OCI-M2 (cell line): ENCODE measurements around the gene MMP17.
"Not testable (repeated sequence)": the region's sequence is repeated elsewhere in the genome, so short reads cannot be mapped to it uniquely, and the experiment has no call there.

Source experiments
- DNase-seq: peaks from one replicate; lab custom pipeline; 2025; ENCODE audit not compliant: unreplicated experiment; lab: John Stamatoyannopoulos, UW

MMP17 gene

DNA sequence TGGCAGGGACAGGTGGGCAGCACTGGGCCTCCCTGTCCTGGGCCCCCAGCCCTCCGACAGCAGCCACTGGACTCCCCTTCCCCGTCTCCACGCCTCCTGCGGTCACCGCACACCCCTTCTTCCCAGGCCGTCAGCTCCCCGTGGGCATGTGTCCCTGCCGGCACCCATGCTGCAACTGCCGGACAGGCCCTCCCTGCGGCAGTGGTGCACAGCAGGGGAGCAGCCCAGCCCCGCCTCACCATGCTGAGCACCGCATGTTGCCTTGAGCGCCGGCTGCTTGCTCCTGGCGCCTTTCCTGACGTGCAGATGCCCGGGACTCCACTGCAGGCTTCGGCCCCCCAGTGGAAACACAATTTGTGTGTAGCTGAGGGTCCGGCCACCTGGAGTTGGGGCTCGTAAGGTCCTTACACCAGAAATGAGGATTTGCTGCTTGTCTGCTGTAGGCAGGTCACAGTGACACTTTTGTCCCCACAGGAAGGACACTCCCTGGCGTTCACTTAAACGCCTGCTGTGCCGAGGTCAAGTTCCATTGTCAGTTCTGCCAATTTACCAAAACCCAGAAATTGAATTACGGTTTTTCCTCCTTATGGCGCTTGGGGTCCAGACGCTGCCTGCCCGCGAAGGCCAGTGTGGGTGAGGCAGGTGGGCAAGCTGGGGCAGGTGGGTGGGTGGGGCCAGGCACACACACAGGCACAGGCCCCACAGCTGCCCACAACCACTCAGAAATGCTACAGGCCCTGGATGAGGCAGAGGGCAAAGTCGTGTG lies 28.2 kb upstream of the MMP17 start:
- no peak for DNase-seq

GRCh38 chr12:131800594-131801135 lies 27.5 kb upstream of the MMP17 start:
- no peak for DNase-seq

DNA sequence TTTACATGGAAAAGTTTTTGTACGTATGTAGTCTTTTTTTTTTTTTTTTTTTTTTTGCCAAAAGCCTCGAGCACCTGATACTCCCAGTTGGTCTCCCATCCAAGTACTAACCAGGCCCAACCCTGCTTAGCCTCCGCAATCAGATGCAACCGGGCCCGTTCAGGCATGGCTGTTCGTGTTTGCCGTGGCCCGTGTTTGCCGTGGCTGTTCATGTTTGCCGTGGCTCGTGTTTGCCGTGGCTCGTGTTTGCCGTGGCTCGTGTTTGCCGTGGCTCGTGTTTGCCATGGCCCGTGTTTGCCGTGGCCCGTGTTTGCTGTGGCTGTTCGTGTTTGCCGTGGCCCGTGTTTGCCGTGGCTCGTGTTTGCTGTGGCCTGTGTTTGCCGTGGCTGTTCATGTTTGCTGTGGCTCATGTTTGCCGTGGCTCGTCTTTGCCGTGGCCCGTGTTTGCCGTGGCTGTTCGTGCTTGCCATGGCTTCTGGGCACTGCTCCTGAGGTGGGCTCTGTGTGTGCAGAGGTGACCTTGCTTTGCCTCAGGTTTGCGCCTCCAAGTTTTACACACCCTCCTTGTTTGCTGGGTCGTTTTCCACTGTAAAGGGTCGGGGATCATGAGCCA lies 26.8 kb upstream of the MMP17 start:
- DNase-seq: no peak

GRCh38 chr12:131803961-131804521 lies 24.2 kb upstream of the MMP17 start:
- no peak for DNase-seq

DNA sequence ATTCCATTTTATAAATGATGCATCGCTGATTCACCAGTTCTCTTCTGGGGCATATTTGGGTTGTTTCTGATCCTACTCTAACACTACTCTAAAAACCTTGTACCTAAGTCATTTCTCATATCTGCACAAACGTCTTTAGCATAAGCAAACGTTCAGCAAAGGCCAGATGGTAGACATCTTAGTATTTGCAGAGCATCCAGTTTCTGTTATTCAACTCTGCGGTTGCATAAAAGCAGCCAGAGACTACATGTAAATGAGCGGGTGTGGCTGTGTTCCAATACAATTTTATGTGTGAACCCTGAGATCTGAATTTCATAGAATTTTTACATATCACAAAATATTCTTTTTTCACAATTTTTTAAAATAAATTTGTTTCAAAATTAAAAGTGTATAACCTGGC lies 22.8 kb upstream of the MMP17 start:
- DNase-seq: no peak

- DNase-seq: no peak
Measured at GRCh38 chr12:131806674-131807073, 21.5 kb upstream of the MMP17 start.

DNA sequence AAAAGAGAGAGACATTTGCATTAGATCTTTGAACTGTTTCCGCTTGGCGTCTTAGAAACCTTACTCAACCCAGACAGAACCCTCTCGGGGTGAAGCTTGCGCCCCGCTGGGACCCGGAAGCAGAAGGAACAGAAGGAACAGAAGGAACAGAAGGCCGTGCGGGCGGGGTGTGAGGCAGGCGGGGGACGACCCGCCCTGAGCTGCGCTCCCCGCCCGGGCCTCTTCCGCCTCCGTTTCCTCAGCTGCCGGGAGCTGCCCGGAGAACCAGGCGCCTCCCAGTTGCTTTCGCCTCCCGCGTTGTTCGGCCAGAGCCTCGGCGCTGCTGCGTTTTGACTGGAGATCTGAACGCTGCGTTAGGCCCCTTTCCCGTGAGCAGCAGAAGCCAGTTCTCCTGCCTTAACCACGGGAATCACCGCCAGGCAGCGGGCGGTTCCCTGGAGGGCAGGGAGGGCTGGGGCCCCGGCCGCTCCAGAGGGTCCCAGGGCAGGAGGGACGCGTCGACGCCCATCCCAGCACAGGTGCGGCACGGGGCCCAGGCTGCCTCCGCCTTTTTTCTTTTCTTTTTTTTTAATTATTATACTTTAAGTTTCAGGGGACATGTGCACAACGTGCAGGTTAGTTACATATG lies 19.3 kb upstream of the MMP17 start:
- no peak for DNase-seq

GRCh38 chr12:131809476-131810254 lies 18.5 kb upstream of the MMP17 start:
- not testable (repeated sequence) for DNase-seq

DNA sequence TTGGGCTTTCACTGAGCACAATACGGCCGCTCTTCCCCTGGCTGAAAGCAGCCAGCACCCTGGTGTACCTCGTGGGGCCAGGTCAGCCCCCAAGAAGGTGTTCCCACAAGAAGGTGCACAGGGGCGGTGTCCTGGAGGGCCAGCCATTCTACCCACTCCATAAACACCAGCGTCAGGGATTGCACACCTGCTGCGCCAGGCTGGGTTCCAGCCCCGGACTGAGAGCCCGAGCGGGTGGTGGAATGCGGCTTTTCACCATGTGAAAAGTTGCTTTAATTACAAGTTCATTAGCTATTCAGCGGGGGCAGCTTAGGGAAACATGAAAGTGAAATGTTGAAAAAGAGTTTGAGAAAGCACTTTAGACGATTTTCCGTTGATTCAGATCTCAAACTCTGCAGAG lies 17.5 kb upstream of the MMP17 start:
- no peak for DNase-seq

DNA sequence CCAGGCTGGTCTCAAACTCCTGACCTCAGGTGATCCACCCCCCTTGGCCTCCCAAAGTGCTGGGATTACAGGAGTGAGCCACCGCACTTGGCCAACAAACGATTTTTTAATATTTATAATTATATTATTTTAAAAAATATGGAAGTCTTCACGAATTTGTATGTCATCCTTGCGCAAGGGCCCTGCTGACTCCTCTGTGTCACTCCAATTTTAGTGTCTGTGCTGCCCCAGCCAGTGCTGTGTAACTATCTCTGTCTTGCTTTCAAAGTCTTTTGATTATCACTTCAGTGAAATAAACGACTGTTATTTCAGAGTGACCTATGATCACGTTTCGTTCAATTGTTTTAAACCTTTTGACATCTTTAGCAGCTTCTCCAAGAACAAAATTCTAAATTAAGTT lies 13.1 kb upstream of the MMP17 start:
- DNase-seq: no peak

DNA sequence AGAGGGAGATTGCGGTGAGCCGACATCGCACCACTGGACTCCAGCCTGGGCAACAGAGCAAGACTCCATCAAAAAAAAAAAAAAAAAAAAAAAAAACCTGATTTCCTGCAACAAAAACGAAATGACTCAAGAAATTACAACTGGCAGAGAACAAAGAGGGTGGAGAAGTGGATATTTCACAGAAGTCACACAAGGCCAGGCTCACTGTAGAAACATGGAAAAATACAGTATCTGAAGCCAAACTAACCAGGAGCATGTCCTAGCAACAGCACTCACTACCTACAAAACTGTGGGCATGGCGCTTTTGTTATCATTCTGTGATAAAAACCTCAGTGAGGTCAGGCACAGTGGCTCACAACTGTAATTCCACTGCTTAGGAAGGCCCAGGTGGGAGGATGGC lies 11.7 kb upstream of the MMP17 start:
- no peak for DNase-seq

DNA sequence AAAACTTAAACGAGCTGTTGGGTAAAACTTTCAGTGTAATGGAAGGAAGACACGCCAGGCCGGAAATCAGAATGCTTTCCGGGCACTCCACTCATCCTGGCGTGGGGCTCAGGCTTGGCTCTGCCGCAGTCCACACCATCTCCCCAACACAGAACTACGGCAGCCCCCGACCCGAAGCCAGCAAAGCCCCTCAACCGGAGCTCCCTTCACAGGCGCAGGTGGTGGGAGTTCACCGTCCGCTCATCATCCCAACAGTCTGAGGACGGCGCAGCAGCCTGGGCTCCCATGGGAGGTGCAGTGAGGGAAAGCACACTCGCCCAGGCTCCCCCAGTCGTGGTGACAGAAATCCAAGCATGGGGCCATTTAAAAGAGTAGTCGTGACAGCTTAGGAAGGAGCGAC lies 11.0 kb upstream of the MMP17 start:
- no peak for DNase-seq

GRCh38 chr12:131818821-131819585 lies 9.2 kb upstream of the MMP17 start:
- no peak for DNase-seq

DNA sequence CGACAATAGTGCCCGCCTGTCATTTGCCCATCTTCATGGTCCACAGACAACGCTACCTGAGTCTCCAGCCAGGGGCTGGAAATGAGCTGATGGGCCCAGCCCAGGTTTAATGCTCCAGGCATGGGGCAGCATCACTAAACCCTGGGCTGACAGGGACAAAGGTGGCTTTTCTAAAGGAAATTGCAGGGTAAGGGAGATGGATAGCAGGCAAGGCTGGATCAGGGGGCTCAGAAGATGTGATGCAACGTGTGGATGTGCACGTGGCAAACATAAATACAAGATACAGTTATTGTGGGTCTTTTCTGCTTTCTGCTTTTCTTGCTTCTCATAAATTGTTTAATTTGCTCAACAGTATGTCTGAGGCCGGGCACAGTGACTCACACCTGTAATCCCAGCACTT lies 3.7 kb upstream of the MMP17 start:
- no peak for DNase-seq

- DNase-seq: no peak
Measured at GRCh38 chr12:131825146-131825892, 2.9 kb upstream of the MMP17 start.

DNA sequence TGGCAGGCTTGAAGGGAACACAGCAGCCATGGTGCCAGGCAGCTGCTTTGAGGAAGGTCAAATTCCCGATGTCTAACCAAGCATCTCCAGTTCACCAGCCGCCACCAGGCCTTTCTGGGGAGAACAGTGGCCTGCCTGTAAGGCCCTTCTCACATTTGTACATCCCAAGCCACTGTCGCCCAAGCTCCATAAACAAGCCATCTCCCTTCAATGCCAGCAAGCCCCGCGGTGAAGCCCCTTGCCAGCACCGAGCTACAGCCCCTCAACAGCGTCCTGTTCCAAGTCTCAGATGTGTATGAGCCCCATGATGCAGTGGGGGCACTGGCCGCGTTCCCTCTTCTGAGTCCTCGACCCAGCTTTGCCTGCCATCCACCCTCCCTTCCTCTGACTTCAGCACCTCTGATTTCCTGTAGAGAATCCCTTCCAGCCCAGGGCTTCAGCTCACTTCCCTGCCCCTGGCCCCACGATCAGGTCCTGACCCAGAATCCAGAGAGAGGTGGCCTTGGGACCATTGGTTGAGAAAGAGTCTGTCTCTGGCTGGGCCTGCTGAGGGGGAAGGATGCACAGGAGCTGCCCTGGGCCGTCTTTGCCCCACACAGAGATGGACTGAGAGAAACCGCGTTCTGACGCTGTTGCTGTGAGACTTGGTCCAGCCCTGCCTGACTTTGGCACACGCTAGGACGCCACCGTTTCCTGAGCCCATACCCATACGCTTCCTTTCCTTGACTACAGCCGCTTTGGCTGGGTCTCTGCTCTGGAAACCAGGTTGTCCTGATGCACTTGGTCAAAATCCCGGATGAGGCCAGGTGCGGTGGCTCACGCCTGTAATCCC lies 1.9 kb upstream of the MMP17 start:
- DNase-seq: no peak

DNA sequence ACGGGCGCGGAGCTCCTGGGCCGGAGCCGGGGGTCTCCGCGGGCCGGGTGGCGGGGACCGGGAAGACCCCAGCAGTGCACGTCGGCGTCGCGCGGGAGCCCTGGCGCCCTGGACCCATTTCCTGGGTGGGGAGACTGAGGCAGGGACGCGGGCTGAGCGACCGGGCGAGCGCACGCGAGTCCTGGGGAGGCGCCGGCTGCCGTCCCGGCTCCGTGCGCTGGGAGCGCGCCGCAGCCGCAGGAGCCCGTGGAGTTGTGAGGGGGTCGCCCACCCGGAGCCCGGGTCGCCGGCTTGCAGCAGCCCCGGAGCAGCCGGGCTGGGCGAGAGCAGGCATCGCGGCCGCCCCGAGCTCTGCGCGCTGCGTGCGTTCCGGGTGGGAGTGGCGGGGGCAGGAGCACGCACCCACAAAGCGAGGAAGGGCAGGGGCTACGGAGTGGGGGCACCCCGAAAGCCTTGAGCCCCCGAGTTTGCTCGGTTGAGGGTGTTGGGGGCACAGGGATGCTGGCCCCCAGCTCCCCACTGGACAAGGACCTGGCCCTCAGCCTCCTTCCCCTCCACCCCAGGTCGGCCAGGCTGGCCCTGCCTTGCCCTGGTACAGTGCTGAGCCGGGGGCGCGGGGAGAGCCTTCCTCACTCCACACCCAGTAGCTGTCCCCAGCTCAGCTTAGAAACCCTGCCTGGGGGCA lies 620 bp downstream of the MMP17 start:
- DNase-seq: no peak

- DNase-seq: no peak
Measured at GRCh38 chr12:131829356-131829747, 1.2 kb downstream of the MMP17 start.
